GM21526 (cell line): ENCODE results near the gene GABRA4.

Source experiments
- ATAC-seq: cut with Tn5 transposase; IDR thresholded peaks from one replicate; pipeline ENCODE4 v1.9.1; 2021; ENCODE audit warnings: moderate library complexity; ENCODE audit not compliant: unreplicated experiment, low FRiP score

GABRA4 gene

GRCh38 chr4:46934726-46935125 lies 58.7 kb downstream of the GABRA4 start:
- ATAC-seq = no peak

- no peak for ATAC-seq
These were observed 59.7 kb downstream of the GABRA4 start for GRCh38 chr4:46933686-46934085.

- ATAC-seq = peak; percentile 95
These were observed 61.4 kb downstream of the GABRA4 start for GRCh38 chr4:46931981-46932380.

DNA sequence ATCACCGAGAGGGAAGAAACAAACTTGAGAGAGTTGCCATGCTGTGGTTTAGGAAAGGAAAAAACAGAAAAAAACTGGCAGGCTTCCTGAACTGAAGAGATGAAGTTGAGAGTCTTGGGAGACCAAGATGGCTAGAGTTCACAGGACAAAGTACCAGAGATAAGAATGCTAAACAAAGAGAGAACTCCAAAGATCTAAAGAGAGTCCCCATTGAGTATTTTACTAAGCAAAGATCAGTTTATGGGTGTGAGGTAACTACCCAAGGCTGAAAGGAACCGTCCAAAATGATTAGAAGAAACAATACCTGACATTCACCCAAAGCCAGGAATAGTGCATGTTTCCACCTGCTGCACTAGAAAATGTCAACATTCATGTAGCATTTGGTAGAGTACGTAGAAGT lies 62.5 kb downstream of the GABRA4 start:
- ATAC-seq = no peak

DNA sequence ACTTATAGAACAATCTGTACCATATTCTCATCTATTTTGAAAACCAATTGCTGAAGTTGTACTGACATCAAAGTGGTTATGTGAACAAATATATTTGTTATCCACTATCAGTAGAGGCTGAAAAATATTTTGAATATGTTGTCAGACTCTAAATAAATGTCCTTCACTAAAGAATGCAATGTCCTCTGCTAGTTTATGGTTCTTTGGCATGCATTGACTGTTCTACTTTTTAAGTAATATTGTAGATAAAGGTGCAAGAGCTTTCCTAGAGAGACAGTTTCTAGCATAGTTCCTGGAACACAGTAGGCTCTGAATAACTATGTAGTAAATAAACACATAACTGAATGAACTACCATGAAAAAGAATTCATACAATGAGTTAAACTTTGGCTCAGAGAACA lies 66.2 kb downstream of the GABRA4 start:
- ATAC-seq = no peak

DNA sequence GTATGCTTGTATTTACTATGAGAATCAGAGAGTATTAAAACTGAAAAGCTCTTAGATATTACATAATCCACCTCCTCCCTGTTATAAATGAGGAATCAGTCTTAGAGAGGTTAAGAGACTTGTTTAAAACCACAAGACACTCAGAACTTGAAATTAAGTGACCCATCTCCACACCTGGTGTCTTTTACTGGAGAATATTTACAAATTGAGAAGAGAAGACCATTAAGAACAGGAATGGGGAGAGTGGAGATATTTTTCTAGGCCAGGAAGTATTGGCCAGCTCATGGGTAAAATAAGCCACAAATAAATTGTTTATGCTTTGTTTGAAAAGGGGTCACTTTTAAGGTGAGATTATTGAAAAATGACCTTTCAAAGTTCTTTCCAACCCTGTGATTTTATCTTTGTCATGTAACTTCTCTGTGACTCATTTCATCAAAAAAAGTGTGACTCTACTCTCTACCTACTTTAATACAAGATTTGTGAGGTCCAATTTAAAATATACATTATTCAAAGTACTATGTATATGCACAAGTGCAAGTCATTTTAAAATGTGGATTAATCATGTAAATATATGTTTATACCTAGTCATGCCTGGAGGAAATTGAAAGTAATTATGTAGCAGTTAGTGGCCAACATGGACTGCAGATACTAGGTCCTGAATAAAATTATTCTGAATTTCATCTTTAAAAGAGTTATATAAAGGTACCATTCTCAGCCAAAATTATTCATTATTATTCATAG lies 68.4 kb downstream of the GABRA4 start:
- ATAC-seq = no peak

GRCh38 chr4:46922205-46922604 lies 71.2 kb downstream of the GABRA4 start:
- no peak for ATAC-seq

- ATAC-seq = no peak
These were observed 84.3 kb downstream of the GABRA4 start, which contains the start of gene COX7B2 for GRCh38 chr4:46909078-46909477. Gene COX7B2, minus strand, starts transcription at chr4:46909245. Its CDS starts 174,053 bp downstream, at chr4:46735192.

- no peak for ATAC-seq
These were observed 85.2 kb downstream of the GABRA4 start for GRCh38 chr4:46908148-46908547.

DNA sequence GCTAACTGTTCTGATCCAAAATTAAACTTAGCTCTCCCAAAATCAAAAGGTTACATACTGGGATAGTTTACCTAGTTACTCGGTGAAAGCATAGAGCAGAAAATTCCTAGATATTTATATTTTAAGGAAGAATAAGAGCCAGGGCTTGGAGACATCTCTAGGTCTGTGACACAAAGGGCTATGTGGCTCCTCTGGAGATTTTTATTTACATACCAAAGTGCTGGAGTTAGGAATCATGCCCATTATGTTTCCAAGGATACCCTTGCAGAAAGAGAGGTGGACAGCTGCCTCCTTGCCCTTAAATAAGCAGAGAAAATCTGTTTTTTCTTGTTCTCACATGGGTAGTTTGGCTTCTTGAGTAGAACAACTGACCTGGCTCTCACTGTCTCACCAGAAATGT lies 93.3 kb downstream of the GABRA4 start:
- ATAC-seq = no peak

DNA sequence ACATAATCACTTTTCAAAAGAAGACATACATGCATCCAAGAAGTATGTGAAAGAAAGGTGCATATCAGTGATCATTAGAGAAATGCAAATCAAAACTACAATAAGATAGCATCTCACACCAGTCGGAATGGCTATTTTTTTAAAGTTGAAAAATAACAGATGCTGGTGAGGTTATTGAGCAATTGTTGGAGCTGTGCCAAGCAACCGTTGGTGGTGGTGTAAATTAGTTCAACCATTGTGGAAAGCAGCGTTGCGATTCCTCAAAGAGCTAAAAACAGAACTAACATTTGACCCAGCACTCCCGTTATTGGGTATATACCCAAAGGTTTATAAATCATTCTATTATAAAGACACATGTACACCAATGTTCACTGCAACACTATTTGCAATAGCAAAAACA lies 98.6 kb downstream of the GABRA4 start:
- ATAC-seq = no peak

DNA sequence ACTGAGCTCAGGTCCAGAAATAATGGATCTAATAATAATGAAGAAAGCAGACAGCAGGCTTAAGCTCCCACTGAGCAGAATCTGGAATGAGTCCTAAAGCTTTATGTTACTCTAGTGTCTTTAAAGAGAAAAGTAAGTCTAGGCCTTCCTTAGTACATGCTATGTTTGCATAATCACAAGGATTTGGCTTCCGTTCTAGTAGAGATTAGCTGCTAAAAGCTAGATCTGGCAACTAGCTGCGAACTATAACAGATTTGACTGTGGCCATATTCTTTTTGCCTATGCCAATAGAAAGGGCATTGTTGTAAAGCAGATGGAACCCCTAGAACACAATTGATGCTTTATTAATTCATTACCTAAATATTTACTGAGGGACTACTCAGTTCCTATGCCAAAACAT lies 103.3 kb downstream of the GABRA4 start:
- ATAC-seq = no peak

- ATAC-seq = no peak
These were observed 104.0 kb downstream of the GABRA4 start for GRCh38 chr4:46889410-46889809.

GRCh38 chr4:46886711-46887110 lies 106.7 kb downstream of the GABRA4 start:
- no peak for ATAC-seq

DNA sequence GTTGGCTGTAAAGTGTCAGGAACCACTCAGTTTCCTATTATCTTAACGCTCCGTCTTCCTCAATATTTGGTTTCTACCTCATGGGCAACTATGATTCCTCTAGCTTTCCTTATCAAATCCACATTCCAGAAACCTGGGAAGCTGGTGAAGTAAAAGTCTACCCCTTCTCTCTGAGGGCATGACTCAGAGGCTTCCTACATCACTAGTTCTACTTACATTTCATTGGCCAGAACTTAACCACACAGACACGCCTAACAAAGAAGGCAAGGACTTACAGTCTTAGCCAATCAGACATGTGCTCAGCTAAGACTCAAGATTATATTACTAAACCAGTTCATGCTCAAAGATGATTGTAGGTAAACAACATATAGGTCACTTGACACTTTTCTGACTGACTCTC lies 114.7 kb downstream of the GABRA4 start:
- no peak for ATAC-seq

DNA sequence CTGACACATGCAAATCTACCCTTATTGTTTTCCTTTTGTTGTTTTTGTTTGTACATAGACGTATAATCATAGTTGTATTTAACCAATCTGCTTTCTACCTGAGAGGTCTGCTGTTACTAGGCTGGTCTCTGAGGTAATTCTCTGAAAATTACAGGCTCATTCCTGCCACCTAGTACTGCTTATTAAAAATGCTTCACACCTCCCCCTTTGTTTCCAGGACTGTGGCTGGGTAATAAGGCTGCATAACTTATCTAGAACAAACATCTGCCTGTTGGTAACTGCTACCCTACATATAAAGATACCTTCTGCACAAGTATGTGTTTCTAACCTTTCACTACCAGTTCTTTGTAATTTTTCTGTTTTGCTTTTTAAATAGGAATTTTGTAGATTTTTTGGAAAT lies 118.6 kb downstream of the GABRA4 start:
- no peak for ATAC-seq

- no peak for ATAC-seq
These were observed 123.0 kb downstream of the GABRA4 start for GRCh38 chr4:46870411-46870810.
